KOPT-K1 (cell line): ENCODE results near the gene BSND.

Source experiments
- H3K27ac ChIP-seq: fragments of 200-600 bp; sonication (generic); 2 replicates; pipeline ENCODE4 v1.5.1; 2016; ENCODE audit warnings: antibody characterized with exemption, mild to moderate bottlenecking, low read depth, low read length; ENCODE audit not compliant: poor library complexity, severe bottlenecking
- H3K36me3 ChIP-seq: fragments of 200-600 bp; sonication (generic); 2 replicates; pipeline ENCODE4 v1.5.1; 2017; ENCODE audit warnings: antibody characterized with exemption, mild to moderate bottlenecking, low read length, moderate library complexity; ENCODE audit not compliant: insufficient read depth
- H3K9me3 ChIP-seq: fragments of 200-600 bp; sonication (generic); 2 replicates; pipeline ENCODE4 v1.5.1; 2017; ENCODE audit warnings: antibody characterized with exemption, low read length, mild to moderate bottlenecking; ENCODE audit not compliant: insufficient read depth, poor library complexity, severe bottlenecking

Gene BSND

GRCh38 chr1:55039342-55040082, 40.8 kb downstream of the BSND start, which contains the start of gene PCSK9:
TSS of gene PCSK9 (plus strand) at chr1:55039548. CDS start at chr1:55039838, 290 bp downstream.
- Histone ChIP-seq H3K36me3 (no peaks in the 10 kb centered on the region), H3K27ac (no peak within 1 kb of the TSS), H3K9me3 (no peaks in the 10 kb centered on the region)

DNA sequence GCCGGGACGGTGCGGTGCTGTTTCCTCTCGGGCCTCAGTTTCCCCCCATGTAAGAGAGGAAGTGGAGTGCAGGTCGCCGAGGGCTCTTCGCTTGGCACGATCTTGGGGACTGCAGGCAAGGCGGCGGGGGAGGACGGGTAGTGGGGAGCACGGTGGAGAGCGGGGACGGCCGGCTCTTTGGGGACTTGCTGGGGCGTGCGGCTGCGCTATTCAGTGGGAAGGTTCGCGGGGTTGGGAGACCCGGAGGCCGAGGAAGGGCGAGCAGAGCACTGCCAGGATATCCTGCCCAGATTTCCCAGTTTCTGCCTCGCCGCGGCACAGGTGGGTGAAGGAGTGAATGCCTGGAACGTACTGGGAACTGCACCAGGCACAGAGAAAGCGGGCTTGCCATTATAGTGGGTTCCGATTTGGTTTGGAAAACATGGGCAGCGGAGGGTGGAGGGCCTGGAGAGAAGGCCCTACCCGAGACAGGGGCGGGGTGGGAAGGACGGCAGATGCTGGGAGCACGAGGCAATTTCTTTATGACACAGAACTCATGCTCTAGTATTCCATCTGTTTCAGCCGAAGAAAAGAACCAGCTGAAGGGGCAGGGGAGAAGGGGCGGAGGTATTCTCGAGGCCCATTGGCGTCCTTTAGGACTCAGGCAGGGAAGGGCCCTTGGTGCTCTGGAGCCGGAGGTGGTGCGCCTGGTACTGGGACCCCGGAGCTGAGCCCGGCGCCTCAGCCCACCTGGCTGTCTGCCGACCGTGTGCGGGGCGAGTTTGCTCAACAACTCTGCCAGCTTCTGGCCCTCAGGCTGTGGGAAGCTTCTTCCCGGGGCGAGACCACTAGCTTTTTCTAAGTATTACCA, 41.6 kb downstream of the BSND start:
- H3K27ac ChIP-seq, result no peak overlapping the region
- no peaks in the 10 kb centered on the region for H3K36me3 ChIP-seq
- H3K9me3 ChIP-seq, result no peaks in the 10 kb centered on the region

DNA sequence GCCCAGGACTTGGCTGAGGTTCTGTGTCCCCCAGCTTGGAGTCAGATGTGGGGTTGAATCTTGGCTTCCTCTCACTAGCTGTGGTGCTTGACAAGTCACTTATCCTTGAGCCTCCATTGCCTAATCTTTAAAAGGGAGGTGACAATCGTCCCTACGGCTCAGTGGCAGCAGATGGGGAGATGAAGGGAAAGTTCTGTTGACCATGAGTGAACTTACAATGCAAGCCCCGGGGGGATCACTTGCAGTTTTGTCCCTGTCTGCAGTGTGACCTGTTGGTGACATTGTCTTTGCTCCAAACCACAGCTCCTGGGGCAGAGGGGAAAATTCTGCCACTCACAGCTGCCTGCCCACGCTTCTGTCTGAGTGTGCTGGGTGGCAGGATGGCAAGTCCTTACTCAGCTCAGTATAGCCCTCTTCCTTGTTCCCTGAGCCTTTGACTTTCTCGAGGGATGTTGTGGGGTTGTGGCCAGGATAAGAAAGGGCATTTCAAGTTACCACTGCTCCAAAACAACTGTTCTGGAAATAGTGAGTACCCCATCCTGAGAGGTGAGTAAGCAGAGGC, 42.3 kb downstream of the BSND start:
- H3K36me3 ChIP-seq, result no peaks in the 10 kb centered on the region
- H3K9me3 ChIP-seq, result no peaks in the 10 kb centered on the region
- H3K27ac ChIP-seq, result no peak overlapping the region

DNA sequence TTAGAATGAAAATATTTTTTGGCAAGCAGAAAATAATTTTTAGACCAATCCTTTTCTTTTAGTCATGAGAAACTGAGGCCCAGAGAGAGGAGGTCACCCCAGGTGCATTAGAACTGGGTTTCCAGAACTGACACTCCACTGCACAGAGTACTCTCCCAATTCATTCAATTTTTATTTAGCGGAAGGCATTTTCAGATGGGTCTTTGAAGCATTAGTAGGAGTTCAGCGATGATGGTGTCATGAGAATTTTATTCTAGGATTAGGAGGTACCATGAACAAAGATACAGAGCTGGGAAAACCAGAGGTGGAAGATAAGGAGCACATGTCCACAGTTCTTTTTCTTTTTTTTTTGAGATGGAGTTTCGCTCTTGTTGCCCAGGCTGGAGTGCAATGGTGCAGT, 42.9 kb downstream of the BSND start:
- H3K36me3 ChIP-seq, result no peaks in the 10 kb centered on the region
- no peaks in the 10 kb centered on the region for H3K9me3 ChIP-seq
- H3K27ac ChIP-seq, result no peak overlapping the region

DNA sequence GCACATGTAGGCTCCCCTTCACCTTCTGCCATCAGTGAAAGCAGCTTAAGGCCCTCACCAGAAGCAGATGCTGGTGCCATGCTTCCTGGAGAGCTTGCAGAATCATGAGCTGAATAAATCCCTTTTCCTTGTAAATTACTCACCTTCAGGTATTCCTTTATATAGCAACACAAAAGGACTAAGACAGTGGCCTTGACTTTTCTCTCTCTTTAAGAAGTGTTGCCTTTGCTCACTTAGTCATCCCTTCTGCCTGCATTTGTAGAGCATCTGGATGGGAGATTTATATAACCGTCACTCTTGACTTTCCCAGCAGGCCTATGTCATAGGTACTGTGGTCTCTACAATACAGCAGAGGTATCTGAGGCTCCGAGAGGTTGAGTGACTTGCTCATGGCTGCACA, 44.3 kb downstream of the BSND start:
- Histone ChIP-seq H3K9me3 (no peaks in the 10 kb centered on the region), H3K27ac (no peak overlapping the region), H3K36me3 (no peaks in the 10 kb centered on the region)

GRCh38 chr1:55043726-55044125, 45.0 kb downstream of the BSND start:
- Histone ChIP-seq H3K9me3 (no peaks in the 10 kb centered on the region), H3K27ac (no peak overlapping the region), H3K36me3 (no peaks in the 10 kb centered on the region)

- no peaks in the 10 kb centered on the region for H3K9me3 ChIP-seq
These were observed 46.1 kb downstream of the BSND start for GRCh38 chr1:55044617-55045397.

DNA sequence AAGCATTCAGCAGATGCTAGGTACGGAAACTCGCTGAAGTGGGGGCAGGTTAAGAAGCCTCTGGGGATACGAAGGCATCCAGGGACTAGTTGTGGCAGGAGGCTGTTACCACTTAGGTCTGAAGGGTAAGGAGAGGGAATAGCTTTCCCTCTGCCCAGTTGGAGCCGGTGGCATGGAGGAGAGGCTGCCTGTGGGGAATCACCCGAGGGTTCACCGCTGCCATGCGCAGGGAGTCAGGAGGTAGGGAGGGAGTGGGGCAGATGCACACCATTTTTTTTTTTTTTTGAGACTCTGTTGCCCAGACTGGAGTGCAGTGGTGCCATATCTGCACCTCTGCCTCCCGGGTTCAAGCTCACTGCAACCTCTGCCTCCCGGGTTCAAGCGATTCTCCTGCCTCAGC, 46.7 kb downstream of the BSND start:
- Histone ChIP-seq H3K27ac (no peak overlapping the region), H3K9me3 (no peaks in the 10 kb centered on the region), H3K36me3 (no peaks in the 10 kb centered on the region)

More at GRCh38 chr1:55044617-55045397, 46.1 kb downstream of the BSND start:
- Histone ChIP-seq H3K36me3 (no peaks in the 10 kb centered on the region), H3K27ac (no peak overlapping the region)

- H3K9me3 ChIP-seq, result no peaks in the 10 kb centered on the region
- H3K36me3 ChIP-seq, result no peaks in the 10 kb centered on the region
- no peak overlapping the region for H3K27ac ChIP-seq
These were observed 48.1 kb downstream of the BSND start for GRCh38 chr1:55046871-55047270.

DNA sequence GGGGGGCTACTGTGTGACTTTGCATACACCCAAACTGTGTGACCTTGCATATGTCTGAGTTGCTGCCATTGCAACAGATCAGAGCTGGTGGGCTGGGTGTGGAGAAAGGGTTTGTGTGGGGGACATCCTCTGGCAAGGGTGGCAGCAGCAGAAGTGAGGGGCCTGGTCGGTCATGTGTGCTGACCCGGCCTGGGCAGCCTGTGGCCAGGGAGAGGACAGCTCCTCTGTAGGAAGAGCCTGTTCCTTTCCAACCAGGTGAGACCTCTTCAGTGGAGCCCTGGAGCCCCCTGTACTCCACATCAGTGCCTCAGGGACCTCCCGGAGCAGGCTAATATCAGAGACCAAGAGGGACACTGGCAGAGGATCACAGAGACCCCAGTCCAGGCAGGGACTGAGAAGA, 48.9 kb downstream of the BSND start:
- Histone ChIP-seq H3K27ac (no peak overlapping the region), H3K9me3 (no peaks in the 10 kb centered on the region), H3K36me3 (no peaks in the 10 kb centered on the region)

DNA sequence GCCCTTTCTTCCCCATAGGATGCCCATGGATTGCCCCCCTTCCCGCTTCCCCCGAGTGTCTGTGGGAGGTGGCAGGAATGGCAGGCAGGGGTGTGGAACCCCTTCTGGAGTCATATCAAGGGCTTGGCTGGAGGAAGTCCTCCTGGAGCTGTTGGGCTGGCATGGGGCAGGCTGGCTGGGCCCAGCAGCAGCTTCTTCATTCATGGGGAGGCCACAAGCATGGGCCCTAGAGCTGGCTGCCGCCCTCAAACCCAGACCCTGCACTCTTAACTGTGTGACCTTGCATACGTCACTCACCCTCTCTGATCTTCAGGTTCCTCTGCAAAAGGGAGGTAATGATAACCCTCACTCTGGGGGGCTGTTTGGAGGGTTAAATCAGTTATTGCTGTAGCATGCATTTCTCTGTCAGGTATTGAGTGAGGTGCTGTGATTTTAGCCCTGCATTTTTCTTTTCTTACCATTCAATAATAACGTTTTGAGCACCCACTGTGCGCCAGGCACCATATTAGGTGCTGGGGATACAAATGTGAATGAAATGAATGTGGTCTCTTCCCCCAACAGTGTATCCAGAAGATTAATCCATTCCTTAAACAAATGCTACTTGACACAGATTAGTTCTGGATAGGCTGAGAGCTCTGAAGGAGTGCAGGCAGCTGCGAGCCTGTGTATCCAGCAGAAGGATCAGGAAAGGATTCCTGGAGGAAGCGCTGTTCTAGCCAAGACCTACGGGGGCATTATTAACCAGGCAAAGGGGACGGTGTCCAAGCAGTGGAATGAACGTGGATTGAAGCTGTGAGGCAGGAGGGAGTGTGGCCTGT, 49.9 kb downstream of the BSND start:
- Histone ChIP-seq H3K27ac (no peak overlapping the region), H3K9me3 (no peaks in the 10 kb centered on the region)

DNA sequence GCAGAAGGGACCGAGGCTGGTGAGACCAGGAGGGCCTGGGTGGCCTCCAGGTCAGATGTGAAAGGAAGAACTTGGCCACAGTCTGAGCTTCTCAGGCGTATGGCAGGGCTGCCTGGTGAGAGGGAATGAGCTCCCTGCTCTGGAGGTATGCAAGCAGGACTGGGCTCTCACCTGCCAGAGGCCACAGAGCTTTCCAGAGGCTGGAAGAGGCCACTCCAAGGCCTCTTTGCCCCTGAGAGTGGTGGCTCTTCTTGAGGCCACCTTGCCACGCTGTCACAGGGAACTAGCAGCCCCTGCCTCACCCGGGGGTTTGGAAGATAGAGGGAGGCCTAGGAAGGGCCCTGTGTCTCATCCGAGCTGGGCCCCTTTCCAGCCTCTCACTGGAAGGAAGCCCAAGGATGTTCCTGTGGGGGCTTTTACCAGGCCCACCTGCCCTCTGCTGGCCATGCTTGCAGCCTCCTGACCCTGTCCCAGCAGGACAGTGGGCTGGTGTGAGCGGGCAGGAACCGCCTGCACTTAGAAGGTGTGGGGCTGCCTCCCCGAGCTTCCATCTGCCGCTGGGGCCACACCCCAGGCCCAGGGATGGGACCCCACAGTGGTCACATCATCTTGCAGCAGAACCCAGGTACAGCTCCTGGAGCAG, 50.7 kb downstream of the BSND start:
- no peaks in the 10 kb centered on the region for H3K36me3 ChIP-seq
- H3K9me3 ChIP-seq, result no peaks in the 10 kb centered on the region
- no peak overlapping the region for H3K27ac ChIP-seq

More for the DNA sequence above, 49.9 kb downstream of the BSND start:
- H3K36me3 ChIP-seq, result no peaks in the 10 kb centered on the region

DNA sequence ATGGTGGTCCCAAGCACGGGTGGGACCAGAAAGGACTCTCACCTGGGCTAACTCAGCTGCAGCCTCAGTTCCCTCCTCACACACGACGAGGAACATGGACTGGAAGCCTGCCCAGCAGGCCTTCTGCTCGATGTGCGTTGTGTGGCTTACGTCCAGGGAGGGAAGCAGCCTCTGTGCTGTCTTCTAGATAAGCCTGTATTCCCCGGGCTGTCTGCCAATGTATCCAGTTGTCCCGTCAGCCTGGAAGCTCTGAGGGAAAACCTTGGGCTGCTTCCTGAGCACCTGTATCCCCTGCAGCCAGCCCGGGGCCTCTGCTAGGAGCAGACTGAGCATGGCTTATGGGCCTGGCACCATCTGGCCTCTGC, 51.2 kb downstream of the BSND start:
- no peak overlapping the region for H3K27ac ChIP-seq
- no peaks in the 10 kb centered on the region for H3K9me3 ChIP-seq
- no peaks in the 10 kb centered on the region for H3K36me3 ChIP-seq

DNA sequence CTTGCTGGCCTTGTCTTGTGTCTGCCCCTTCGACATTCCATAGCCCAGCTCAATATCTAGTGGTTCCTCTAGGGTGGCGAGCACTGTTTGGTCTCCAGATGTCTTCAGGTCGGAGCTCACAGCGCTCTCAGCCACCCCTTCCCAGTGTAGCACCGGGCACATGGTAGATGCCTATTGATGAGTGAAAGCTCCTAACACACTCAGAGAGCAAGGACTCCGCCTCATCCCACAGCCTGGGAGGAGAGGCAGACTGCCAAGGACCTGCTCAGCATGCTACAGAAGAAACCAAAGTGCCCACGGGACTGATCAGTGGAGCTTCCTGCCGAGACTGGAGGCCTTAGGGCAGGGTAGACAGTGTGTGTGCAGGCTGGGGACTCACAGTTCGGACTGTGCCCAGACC, 51.5 kb downstream of the BSND start:
- H3K9me3 ChIP-seq, result no peaks in the 10 kb centered on the region
- H3K36me3 ChIP-seq, result no peaks in the 10 kb centered on the region
- no peak overlapping the region for H3K27ac ChIP-seq
